ENCODE results near the gene RAB3IP. TPM values are rescaled to one million over a fixed set of nuclear protein-coding genes. Genes with fewer than 3 reads are reported as not detected.

The RAB3IP gene
- total RNA-seq, 2 experiments from 2014 or later, result 15.2 to 19.6 TPM

- ChIA-PET POLR2A (no interaction called here), CTCF (no interaction called here)
- no peaks in the 10 kb centered on the region for H3K9me3 ChIP-seq (ENCODE audit: control insufficient read depth in 1 of 2, insufficient read depth in 1 of 2, low read length in 2 of 2)
- intact Hi-C loops (cut with DNase I, micrococcal nuclease), result no loop called here
- no peaks in the 10 kb centered on the region for H3K4me1 ChIP-seq (ENCODE audit: insufficient read depth, low read length)
- H3K27me3 Mint-ChIP-seq, result peaks cover 18% of the 10 kb centered on the region
- no peaks in the 10 kb centered on the region for H3K36me3 Mint-ChIP-seq (ENCODE audit: low read depth)
- H3K36me3 ChIP-seq (ENCODE audit: insufficient read depth, low read length), result no peaks in the 10 kb centered on the region
- H3K4me3 ChIP-seq (ENCODE audit: low read length), result no peak overlapping the region
- H3K4me1 Mint-ChIP-seq (ENCODE audit: low read depth), result no peaks in the 10 kb centered on the region
- no peak for DNase-seq
- TF ChIP-seq, protein P1, sequence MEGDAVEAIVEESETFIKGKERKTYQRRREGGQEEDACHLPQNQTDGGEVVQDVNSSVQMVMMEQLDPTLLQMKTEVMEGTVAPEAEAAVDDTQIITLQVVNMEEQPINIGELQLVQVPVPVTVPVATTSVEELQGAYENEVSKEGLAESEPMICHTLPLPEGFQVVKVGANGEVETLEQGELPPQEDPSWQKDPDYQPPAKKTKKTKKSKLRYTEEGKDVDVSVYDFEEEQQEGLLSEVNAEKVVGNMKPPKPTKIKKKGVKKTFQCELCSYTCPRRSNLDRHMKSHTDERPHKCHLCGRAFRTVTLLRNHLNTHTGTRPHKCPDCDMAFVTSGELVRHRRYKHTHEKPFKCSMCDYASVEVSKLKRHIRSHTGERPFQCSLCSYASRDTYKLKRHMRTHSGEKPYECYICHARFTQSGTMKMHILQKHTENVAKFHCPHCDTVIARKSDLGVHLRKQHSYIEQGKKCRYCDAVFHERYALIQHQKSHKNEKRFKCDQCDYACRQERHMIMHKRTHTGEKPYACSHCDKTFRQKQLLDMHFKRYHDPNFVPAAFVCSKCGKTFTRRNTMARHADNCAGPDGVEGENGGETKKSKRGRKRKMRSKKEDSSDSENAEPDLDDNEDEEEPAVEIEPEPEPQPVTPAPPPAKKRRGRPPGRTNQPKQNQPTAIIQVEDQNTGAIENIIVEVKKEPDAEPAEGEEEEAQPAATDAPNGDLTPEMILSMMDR (IDR thresholded peaks at IDR 0.05), result no peak
- no peak overlapping the region for H3K27ac ChIP-seq (ENCODE audit: low read depth in 1 of 2, low read length in 2 of 2)
- no peak overlapping the region for H3K27ac Mint-ChIP-seq
- H3K4me3 Mint-ChIP-seq, result no peak overlapping the region
- no peaks in the 10 kb centered on the region for H3K9me3 Mint-ChIP-seq
- ATAC-seq (ENCODE audit: poor library complexity), result no peak
- H3K27me3 ChIP-seq (ENCODE audit: control insufficient read depth in 1 of 2, insufficient read depth in 2 of 2, low read length in 2 of 2), result peaks cover 0 to 7% of the 10 kb centered on the region in 2 experiments
Observed at GRCh38 chr12:69834147-69834546, 95.5 kb downstream of the RAB3IP start.

DNA sequence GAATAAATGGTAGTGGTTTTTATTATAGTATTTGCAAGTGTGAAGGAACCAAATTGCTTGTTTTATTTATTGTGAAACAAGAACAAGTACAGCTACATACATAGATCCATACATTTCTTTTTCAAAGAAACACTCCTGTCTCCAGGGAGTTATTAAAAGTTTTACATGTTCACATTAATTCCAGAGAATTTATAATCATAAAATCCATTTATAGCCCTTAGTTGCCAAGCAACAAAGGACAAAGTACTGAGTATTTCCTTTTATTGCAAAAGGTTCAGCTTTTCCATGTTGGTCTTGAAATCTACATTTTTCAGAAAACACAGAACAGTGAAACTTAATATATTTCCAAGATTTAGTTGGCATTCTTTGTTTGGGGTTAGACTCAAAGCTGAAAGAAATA lies 95.9 kb downstream of the RAB3IP start:
- no peaks in the 10 kb centered on the region for H3K9me3 ChIP-seq (ENCODE audit: control insufficient read depth in 1 of 2, insufficient read depth in 1 of 2, low read length in 2 of 2)
- peaks cover 0 to 2% of the 10 kb centered on the region in 2 experiments for H3K27me3 ChIP-seq (ENCODE audit: control insufficient read depth in 1 of 2, insufficient read depth in 2 of 2, low read length in 2 of 2)
- Mint-ChIP-seq H3K36me3 (ENCODE audit: low read depth) (no peaks in the 10 kb centered on the region), H3K27ac (no peak overlapping the region), H3K27me3 (peaks cover 13% of the 10 kb centered on the region), H3K9me3 (no peaks in the 10 kb centered on the region), H3K4me3 (no peak overlapping the region), H3K4me1 (ENCODE audit: low read depth) (no peaks in the 10 kb centered on the region)
- DNase-seq, result no peak
- ChIA-PET CTCF (no interaction called here), POLR2A (no interaction called here)
- TF ChIP-seq, protein P1 (IDR thresholded peaks at IDR 0.05), result no peak
- no peaks in the 10 kb centered on the region for H3K36me3 ChIP-seq (ENCODE audit: insufficient read depth, low read length)
- H3K4me3 ChIP-seq (ENCODE audit: low read length), result no peak overlapping the region
- H3K4me1 ChIP-seq (ENCODE audit: insufficient read depth, low read length), result no peaks in the 10 kb centered on the region
- no peak for ATAC-seq (ENCODE audit: poor library complexity)
- intact Hi-C loops (cut with DNase I, micrococcal nuclease), result no loop called here
- no peak overlapping the region for H3K27ac ChIP-seq (ENCODE audit: low read depth in 1 of 2, low read length in 2 of 2)

GRCh38 chr12:69835081-69835480 lies 96.4 kb downstream of the RAB3IP start:
- Mint-ChIP-seq H3K4me1 (ENCODE audit: low read depth) (no peaks in the 10 kb centered on the region), H3K4me3 (no peak overlapping the region), H3K27ac (no peak overlapping the region), H3K27me3 (peaks cover 8% of the 10 kb centered on the region), H3K36me3 (ENCODE audit: low read depth) (no peaks in the 10 kb centered on the region), H3K9me3 (no peaks in the 10 kb centered on the region)
- TF ChIP-seq, protein P1 (IDR thresholded peaks at IDR 0.05), result no peak
- no peak for ATAC-seq (ENCODE audit: poor library complexity)
- Histone ChIP-seq H3K36me3 (ENCODE audit: insufficient read depth, low read length) (no peaks in the 10 kb centered on the region), H3K9me3 (ENCODE audit: control insufficient read depth in 1 of 2, insufficient read depth in 1 of 2, low read length in 2 of 2) (no peaks in the 10 kb centered on the region), H3K4me1 (ENCODE audit: insufficient read depth, low read length) (no peaks in the 10 kb centered on the region), H3K27me3 (ENCODE audit: control insufficient read depth in 1 of 2, insufficient read depth in 2 of 2, low read length in 2 of 2) (no peaks in the 10 kb centered on the region), H3K4me3 (ENCODE audit: low read length) (no peak overlapping the region), H3K27ac (ENCODE audit: low read depth in 1 of 2, low read length in 2 of 2) (no peak overlapping the region)
- ChIA-PET CTCF (no interaction called here), POLR2A (no interaction called here)
- intact Hi-C loops (cut with DNase I, micrococcal nuclease), result no loop called here
- DNase-seq, result no peak
